GM18498 (cell line): ENCODE measurements around the gene ELAVL3.
"Not testable (repeated sequence)": the region's sequence is repeated elsewhere in the genome, so short reads cannot be mapped to it uniquely, and the experiment has no call there.

Source experiments
- ATAC-seq: cut with Tn5 transposase; IDR thresholded peaks from one replicate; pipeline ENCODE4 v1.9.1; 2021; ENCODE audit warnings: mild to moderate bottlenecking, moderate library complexity; ENCODE audit not compliant: unreplicated experiment

The ELAVL3 gene

DNA sequence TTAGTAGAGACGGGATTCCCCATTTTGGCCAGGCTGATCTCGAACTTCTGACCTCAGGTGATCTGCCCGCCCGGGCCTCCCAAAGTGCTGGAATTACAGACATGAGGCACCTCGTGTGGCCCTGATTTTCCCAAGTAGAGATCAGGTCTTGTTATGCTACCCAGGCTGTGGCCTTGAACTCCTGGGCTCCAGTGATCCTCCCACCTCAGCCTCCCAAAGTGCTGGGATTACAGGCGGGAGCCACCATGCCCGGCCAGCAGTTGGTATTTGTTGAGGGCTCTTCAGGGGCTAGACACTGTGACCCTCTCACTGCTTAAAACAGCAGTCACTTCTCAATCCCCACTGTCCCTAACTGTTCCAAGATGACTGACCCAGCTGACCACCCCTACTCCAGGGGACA, 8.5 kb upstream of the ELAVL3 start:
- ATAC-seq, result no peak

DNA sequence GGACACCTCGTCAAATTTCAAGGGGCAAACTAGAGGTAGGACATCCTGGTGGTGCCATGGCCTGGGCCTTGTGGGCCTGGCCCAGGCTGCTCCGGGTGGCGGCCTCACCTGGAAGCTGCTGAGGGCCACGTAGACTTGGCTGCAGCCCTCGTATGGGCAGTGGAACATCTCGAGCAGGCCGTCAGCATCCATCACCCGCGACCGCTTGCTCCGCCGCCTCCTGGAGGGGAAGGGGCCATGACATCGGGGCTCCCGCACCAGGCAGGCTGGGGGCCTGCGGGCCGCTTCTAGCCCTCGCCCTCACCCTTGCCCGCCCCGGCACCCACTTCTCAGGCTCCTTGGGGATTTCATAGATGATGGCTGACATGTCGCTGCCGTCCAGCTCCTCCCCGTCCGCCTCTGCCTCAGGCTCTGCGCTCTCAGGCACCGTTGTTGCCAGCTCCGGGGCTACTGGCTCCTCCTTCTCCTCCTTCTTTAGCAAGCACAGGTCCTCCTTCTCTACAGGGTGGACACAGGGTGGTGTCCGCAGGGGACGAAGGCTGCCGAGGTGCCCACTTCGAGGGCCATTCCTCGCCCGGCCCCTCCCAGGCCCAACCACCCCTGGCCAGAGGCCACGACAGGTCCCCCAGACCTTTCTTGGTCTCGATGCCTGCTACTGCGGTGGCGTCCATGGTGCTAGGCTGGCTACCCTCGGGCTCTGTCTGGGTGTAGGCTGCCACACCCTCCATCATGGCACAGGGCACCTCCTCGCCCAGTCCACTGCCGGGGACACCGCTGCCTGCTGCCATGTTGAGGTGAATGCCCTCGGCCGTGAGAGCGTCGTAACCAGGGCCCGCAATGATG, 6.0 kb upstream of the ELAVL3 start:
- no peak for ATAC-seq

DNA sequence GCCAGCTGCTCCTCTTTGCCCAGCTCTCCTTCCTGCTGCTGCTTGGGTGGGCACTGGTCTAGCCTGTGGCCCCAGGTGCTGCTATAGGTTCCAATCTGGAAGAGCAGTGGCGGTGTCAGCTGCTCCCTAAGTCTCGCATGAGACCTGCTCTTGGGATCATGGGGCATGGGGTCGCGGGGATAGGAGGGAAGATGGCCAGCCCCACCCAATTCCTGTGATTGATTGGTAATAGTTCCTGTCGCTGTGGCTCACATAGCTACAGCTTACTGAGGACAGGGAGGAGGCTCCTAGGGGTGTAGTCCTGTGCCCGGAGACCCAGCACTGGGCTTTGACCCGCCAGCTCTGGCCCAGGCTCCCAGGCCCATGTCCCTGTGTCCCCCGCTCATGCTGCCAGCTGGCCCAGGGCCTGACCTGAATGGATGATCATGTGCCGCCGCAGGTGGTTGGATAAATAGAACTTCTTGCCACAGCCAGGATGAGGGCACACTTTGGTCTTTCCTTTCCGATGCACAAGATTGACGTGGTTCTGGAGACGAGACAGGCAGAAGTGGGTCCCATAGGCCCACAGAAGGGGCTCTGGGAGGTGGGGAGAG, 4.5 kb upstream of the ELAVL3 start:
- no peak for ATAC-seq

DNA sequence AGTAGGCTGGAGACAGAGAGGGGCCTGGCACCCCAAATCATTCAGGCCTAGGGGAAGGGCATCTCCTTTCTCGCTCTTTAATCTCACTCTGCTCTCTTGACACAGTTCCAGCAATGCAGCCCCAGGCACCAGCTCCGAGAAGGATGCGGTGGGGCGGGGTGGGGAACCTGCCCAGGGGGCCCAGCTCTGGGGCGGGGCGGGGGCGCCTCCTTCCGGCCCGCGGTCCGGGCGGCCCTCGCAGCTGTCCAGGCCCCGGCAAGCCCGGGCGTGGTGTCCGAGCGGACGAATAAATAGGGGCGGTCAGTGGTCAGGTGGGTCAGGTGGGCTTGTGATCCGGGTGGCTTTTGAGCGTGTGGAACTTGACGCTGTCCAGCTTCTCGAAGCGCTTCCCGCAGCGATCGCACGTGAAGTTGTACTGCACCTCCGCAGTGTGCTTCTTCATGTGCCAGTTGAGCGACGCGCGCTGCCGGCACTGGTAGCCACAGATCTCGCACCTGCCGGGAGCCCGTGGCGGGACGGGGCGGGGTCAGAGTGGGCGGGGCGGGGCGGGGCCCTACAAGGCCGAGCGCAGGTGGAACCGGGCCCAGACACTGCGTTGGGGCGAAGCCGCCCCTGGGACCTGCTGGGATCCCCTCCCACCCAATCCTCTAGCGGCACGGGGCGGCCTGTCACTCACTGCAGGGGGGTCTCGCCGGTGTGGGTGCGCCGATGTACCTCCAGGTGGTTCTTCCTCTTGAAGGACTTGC, 2.7 kb upstream of the ELAVL3 start:
- ATAC-seq, result no peak

DNA sequence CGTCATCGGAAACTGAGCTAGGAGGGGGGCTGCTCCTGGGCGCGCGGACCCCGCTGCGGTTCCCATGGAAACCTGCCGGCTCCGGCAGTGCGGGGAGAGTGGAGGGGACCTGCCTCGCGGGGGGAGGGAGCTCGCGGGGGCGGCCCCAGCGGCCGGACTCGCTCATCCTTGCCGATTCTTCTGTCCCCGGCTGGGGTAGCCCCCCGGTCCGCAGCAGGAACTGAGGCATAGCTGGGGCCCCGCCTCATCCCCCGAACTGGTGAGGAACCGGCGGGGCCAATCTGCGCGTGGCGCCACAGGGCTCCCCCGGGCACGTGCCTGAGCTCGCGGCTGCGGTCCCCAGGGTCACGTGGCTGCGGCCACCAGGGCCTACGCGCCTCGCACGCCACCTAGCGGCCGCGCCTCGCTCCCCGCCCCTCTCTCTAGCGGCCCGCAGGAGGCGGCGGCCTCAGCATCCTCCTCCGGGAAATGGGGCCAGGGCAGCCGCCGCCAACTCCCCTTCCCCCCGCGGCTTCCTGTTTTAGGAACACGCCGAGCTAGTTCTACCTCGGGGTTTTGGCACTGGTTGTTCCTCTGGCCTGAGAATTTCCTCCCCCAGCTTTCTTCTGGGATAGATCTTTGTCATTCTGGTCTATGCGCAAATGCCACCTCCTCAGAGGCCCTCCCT, 1.7 kb upstream of the ELAVL3 start:
- peak; percentile 77 for ATAC-seq

DNA sequence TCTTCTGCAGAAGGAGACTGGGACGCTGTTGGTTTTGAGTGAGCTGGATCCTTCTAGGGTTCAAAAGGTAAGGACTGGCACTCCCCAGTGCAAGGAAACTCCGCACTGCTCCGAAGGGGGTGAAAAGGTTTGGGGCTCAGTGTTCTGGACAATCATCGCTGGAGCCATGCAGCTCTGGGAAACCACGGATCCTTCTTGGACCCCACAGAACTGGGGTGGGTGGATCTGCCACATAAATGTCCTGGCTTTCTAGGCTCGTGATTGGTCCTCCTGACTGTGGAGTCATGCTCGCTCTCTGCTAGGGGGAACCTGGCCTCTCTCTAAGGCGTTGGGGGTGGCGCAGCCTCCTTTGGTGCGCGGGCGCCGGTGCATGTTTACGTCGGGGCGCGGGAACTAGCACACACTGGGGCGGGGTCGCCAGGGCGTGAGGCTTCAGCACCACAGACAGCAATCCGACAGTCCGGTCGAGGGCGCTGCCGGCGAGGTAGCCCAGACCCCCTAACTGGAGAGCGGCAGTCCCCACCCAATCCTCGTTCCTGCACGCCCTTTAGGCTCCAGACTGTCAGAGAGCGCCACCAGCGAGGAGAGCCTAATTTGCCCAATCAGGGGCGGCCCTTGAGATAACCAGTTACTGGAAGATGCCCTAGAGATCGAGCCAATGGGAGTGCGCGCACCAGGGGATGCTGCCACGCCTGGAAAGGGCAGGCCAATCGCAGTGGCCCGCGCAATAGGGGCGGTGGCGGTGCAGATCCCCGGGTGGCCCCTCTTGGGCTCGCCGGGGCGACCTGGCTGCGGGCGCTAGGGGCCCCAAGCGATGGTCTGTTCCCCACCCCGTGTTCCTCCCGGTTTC, 913 bp upstream of the ELAVL3 start:
- peak; percentile 75 for ATAC-seq

DNA sequence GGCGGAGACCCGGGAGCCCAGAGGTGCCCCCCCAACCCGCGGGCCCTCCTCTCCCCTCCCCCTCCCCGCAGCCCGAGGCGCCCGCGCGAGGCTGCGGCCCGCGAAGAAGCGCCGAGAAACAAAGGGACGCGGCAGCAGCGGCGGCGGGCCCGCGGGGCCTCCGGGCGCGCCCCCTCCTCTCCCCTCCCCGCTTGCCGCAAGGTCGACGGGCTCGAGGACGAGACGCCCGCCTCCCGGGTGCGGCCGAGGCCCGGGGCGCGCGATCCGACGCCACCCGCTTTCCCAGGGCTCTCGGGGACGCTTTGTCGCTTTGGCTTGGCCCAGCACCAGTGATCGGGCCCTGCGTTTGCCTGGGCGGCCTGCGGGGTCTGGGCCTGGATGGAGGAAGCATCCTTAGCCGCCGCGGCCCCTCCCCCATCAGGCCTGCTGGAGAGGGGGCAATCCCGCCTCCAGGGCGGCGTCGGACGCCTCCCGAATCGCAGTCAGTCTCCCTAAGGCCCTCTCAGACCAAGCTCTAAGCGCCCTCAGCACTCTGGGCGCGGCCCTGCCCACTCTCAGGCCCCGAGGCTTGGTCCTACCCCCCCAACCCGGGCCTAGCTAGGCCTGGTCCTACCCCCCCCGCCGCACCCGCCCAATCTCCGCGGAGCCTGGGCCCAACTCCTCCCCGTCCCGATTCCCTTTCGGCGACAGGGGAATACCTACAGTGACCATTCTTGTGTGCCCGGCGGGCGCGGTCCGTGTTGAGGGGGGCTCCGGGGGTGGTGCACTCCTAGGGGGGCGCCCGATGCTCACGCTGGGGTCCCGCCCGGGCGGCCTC, 740 bp downstream of the ELAVL3 start:
- ATAC-seq, result no peak

DNA sequence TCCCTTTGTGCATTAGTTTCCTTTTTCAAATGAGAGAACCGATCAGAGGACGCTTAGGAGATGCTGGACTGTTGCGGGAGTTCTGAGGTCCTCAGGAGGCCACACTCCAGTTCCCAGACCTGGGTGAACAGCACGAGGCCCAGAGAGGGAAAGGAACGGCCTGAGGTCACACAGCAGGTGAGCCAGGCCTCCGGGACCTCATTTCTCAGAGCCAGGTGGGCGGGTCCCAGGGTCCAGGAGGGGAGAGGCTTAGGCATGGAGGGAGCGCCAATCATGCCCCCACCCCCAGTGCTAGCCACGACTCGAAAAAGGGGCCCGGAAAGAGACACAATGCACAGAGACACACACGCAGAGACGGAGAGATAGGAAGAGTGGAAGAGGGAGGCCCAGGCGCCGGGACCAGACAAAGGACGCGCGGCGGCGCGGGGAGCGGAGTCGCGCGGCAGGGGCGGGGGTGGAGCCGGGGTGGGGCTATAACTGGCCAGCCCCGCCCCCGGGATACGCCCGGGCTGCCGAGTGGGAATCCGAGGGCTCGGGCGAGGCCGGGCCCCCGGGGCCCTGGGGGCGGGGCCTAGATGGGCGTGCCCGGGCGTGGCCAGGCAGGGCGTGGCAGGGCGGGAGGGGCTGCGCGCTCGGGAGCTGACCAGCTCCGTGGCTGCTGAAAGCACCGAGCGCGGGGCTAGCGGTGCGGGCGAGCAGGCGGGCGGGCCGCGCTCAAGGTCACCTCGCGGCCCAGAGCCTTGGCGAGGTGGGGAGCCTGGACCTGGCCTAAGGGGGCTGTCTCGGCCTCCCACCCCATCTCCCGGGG, 1.6 kb downstream of the ELAVL3 start:
- no peak for ATAC-seq

DNA sequence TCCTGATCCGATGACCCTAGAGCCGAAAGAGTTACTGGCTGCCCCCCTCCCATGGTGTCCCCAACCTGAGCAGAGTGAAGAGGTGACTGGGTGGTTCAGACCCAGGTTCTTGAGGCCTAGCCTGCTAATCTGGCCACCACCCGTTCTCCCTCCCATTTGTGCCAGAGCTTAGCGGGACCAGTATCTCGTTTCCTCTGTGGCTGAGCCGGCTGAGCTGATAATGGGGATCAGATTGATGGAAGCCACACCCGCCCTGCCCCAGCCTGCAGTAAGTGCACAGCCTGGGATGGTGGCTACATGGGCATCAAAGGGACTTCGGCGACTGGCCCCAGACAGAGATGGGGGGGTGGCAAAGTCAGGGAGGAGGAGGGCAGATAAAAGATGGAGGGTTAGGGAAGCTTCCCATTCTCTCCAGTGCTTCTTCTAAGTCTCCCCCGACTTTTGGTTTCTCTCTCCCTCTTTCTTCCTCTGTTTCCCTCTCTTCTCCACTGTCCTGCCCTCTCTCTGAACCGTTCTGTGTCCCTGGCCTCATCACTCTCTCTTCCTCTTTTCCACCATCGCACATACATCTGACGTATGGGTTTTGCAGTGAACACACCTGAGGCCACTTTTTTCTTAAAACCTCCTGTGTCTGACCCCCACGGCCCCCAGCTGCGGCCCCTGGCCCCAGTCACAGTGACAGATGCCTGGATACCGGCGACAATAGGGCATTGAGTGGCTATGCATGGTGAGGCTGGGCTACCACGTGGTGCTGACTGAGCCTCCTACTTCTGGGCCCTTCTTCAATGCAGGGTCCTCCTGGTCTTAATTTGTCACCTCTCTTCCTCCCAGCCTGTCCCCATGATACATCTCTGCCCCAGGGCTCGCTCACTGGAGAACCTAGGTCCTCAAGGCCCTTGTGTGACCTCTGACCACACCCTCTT, 2.4 kb downstream of the ELAVL3 start:
- no peak for ATAC-seq

DNA sequence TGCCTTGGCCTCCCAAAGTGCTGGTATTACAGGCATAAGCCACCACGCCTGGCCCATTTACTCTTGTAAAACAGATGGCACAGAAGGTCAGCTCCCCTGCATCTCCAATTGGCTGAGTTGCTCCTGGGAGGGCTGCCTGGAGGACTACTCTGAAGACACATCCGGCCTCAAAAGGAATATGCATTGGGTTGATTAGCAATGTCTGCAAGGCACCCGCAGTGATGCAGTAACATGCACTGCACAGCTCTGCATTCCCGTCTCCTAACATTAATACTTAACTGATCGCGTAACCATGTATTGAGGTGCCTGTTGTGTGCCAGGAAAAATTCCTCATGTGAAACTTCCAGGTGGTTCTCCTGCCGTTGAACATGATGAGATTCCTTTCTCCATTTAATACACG, 5.0 kb downstream of the ELAVL3 start:
- no peak for ATAC-seq

DNA sequence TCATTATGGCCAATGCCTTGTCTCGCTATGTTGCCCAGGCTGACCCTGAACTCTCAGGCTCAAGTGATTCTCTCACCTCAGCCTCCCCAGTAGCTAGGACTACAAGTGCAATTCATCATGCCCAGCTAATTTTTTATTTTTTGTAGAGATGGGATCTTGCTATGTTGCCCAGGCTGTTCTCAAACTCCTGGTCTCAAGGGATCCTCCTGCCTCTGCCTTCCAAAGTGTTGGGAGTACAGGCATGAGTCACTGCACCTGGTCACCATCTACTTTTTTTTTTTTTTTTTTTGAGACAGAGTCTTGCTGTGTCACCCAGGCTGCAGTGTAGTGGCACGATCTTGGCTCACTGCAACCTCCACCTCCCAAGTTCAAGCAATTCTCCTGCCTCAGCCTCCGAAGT, 5.5 kb downstream of the ELAVL3 start:
- ATAC-seq, result not testable (repeated sequence)

DNA sequence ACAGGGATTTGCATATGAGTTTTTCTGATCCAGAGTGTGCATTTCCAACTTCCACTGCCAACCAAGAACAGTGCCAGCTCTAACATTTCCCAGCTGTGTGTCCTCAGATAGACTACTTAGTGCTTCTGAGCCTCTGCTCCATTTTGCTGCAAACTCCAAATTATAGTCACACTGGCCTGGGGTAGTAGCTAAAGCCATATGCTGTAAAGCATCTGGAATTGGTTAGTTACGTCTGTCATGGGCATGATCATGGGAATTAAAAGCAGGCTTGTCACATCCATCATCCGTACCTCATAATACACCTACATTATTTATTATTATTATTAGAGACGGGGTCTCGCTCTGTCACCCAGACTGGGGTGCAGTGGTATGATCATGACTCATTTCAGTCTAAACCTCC, 7.1 kb downstream of the ELAVL3 start:
- ATAC-seq, result no peak

DNA sequence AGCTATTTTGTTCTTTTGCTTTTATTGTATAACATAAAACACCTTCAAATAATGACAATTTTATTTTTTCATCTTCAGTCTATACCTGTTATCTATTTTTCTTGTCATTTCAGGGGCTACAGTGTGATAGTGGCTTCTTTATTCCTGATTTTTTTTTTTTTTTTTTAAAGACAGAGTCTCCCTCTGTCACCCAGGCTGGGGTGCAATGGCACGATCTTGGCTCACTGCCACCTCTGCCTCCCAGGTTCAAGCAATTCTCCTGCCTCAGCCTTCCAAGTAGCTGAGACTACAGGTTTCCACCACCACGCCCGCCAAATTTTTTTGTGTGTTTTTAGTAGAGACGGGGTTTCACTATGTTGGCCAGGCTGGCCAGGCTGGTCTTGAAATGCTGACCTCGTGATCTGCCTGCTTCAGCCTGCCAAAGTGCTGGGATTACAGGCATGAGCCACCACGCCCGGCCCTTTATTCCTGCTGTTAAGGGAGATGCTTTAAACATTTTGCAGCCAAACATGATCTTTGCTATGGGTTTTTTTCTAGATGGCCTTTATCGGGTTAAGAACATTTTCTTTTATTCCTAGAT, 12.5 kb downstream of the ELAVL3 start:
- ATAC-seq, result not testable (repeated sequence)

DNA sequence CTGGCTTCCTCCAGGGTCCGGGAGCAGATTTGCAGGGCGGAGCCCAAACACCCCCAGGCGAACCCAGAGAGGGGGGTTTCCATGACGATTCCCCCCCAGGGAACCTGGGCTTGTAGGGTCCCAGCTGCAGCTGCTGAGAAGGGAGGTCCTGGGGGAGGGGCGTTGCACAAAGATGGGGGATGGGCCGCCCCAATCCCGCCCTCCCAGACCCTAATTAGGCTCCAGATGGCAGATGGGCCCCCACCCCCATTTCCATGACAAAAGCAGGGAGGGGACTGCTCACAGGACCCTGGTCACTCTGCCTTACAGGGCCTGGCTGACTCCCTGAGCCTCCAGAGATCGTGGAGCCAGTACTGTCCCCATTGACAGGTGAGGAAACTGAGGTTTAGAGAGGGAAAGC, 15.2 kb downstream of the ELAVL3 start:
- ATAC-seq, result no peak

DNA sequence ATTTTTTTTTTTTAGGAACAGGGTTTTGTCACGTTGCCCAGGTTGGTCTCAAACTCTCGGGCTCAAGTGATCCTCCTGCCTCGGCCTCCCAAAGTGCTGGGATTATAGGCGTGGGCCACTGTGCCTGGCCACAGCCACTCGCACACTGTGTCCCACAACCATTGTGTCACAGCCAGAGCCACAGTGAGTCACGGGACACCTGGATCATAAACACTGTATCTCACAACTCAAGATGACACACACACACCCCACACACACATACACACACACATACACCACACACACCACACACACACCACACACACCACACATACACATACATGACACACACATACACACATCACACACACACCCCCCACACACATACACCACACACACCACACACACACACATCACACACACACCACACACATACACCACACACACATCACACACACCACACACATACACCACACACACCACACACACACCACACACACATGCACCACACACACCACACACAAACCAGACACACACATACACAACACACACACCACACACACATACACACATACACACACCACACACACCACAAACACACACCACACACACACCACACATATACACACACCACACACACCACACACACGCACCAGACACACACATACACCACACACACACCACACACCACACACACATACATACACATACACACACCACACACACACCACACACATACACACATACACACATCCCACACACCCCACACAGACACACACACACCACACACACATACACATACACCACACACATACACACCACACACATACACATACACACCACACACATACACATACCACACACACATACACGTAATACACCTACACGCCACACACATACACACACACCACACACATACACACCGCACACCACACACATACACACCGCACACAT, 16.2 kb downstream of the ELAVL3 start:
- no peak for ATAC-seq

DNA sequence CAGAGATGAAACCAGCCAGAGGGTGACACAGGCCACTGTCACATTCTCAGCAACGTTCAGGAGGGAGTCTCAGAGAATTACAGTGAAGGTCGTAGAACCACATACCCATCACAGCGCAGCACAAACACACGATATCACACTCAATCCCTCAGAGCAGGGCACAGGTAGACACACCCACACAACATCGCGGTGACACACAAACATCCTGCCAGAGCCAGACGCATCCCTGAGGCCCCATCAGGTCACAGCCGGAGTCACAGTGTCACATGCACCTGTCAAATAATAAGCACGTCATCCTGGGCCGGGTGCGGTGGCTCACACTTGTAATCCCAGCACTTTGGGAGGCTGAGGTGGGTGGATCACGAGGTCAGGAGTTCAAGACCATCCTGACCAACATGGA, 17.5 kb downstream of the ELAVL3 start:
- ATAC-seq, result no peak
